OCI-LY1 (cell line): ENCODE measurements around the gene ATP1B3.

Experiments used
- EZH2 ChIP-seq: fragments of 200-600 bp; sonication (generic), shearing (Covaris generic); IDR thresholded peaks from 2 replicates; pipeline ENCODE4 v1.8.0; 2017; ENCODE audit warnings: borderline replicate concordance, mixed run types, mild to moderate bottlenecking, antibody characterized with exemption, low read length, moderate library complexity, mixed read lengths
- TF ChIP-seq, protein P1 (sequence below): fragments of 200-600 bp; sonication (generic), shearing (Covaris generic); IDR thresholded peaks from 2 replicates; pipeline ENCODE4 v1.5.1; 2017; ENCODE audit warnings: mild to moderate bottlenecking, antibody characterized with exemption, low read length, moderate library complexity, mixed read lengths

DNA sequence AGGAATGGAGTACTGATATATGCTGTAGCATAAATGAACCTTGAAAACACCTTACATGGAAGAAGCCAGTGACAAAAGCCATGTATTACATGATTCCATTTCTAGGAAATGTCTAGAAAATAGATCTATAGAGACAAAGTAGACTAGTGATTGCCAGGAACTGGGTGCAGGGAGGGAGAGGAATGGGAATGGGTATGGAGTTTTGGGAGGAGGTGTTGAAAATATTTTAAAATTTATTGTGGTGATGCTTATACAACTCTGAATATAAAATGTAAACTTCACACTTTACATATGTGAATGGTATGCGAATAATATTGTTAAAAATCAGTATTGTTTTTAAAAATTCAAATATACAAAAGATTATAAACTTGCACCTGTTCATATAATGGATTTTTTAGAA lies 22.5 kb downstream of the ATP1B3 start:
- TF ChIP-seq, protein P1, sequence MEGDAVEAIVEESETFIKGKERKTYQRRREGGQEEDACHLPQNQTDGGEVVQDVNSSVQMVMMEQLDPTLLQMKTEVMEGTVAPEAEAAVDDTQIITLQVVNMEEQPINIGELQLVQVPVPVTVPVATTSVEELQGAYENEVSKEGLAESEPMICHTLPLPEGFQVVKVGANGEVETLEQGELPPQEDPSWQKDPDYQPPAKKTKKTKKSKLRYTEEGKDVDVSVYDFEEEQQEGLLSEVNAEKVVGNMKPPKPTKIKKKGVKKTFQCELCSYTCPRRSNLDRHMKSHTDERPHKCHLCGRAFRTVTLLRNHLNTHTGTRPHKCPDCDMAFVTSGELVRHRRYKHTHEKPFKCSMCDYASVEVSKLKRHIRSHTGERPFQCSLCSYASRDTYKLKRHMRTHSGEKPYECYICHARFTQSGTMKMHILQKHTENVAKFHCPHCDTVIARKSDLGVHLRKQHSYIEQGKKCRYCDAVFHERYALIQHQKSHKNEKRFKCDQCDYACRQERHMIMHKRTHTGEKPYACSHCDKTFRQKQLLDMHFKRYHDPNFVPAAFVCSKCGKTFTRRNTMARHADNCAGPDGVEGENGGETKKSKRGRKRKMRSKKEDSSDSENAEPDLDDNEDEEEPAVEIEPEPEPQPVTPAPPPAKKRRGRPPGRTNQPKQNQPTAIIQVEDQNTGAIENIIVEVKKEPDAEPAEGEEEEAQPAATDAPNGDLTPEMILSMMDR = no peak
- no peak for TF ChIP-seq EZH2
